Measurements from ENCODE around the gene MEIS2. TPM values are rescaled to one million over a fixed set of nuclear protein-coding genes. Genes with fewer than 3 reads are reported as not detected.

Gene MEIS2
- total and polyA plus RNA-seq, 2 experiments from 2014 or later: 224 to 432 TPM

DNA sequence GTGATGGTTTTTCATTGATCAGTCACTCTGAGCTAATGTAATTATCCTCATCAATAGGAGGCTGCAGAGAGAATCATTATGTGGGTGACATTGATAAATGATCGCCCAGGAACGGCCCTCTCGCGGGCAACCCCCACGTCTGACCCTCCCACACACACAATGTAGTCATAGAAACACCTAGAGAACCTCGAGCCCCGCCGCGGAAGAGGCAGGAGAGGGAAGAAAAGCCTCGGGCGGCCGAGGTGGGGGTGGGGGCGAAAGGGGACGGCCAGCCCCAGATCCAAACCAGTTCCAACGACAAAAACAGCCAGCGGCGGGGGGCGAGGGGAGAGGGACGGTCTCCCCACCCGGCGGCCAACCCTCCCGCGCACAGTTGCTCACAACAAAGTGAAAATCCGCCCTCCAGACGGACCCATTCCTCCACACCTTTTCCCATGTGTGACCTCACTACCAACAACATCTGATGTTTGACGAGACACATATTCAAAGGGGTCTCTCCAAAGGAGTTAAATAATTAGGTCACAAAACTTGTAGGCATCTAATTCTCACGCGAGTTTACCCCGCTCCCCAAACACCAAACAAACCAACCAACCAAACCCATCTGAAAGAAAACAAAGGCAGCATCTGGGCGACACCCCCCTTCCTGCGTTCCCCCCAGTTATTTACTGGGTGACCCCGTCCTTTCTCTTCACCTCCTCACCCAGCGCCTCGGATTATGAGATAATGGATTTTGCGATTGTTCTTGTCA is 213.0 kb downstream of the MEIS2 start:
- DNase-seq (ENCODE audit: low read depth in 1 of 2, low spot score in 1 of 2): peak in 1 of 2 donors; percentile 75
- peaks cover 75% of the 10 kb centered on the region for H3K4me1 ChIP-seq (ENCODE audit: low read depth)
- TF ChIP-seq, protein P1, sequence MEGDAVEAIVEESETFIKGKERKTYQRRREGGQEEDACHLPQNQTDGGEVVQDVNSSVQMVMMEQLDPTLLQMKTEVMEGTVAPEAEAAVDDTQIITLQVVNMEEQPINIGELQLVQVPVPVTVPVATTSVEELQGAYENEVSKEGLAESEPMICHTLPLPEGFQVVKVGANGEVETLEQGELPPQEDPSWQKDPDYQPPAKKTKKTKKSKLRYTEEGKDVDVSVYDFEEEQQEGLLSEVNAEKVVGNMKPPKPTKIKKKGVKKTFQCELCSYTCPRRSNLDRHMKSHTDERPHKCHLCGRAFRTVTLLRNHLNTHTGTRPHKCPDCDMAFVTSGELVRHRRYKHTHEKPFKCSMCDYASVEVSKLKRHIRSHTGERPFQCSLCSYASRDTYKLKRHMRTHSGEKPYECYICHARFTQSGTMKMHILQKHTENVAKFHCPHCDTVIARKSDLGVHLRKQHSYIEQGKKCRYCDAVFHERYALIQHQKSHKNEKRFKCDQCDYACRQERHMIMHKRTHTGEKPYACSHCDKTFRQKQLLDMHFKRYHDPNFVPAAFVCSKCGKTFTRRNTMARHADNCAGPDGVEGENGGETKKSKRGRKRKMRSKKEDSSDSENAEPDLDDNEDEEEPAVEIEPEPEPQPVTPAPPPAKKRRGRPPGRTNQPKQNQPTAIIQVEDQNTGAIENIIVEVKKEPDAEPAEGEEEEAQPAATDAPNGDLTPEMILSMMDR (IDR thresholded peaks at IDR 0.05; ENCODE audit: low read depth, low read length): no peak
- peaks cover 20% of the 10 kb centered on the region for H3K36me3 ChIP-seq
- peak overlapping the region; percentile 27 for H3K4me3 ChIP-seq
- no peaks in the 10 kb centered on the region for H3K9me3 ChIP-seq (ENCODE audit: low read depth)
- peak overlapping the region; percentile 85 for H3K27ac ChIP-seq
- no peaks in the 10 kb centered on the region for H3K27me3 ChIP-seq

DNA sequence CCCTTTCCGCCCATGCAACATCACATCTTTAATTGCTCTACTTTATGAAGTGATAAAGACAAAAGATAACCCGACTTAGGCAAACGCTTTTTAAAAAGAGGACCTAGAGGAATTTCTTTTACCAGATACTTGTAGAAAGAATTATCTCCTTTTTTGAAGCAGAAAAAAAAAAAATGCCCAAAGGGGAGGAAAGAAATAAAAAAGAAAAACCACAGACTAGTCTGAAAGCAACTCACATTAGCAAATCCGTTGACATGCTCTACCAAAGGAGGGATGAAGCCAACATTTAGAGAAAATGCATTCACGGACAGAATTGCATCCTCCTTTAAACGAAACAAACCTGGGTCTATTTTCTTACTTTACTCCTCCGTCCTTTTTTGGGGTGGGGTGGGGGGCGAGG is 213.6 kb downstream of the MEIS2 start:
- peak overlapping the region; percentile 27 for H3K4me3 ChIP-seq
- peaks cover 15% of the 10 kb centered on the region for H3K36me3 ChIP-seq
- TF ChIP-seq, protein P1 (IDR thresholded peaks at IDR 0.05; ENCODE audit: low read depth, low read length): no peak
- H3K4me1 ChIP-seq (ENCODE audit: low read depth): peaks cover 81% of the 10 kb centered on the region
- H3K9me3 ChIP-seq (ENCODE audit: low read depth): no peaks in the 10 kb centered on the region
- peak overlapping the region; percentile 85 for H3K27ac ChIP-seq
- DNase-seq (ENCODE audit: low read depth in 1 of 2, low spot score in 1 of 2): no peak
- no peaks in the 10 kb centered on the region for H3K27me3 ChIP-seq

DNA sequence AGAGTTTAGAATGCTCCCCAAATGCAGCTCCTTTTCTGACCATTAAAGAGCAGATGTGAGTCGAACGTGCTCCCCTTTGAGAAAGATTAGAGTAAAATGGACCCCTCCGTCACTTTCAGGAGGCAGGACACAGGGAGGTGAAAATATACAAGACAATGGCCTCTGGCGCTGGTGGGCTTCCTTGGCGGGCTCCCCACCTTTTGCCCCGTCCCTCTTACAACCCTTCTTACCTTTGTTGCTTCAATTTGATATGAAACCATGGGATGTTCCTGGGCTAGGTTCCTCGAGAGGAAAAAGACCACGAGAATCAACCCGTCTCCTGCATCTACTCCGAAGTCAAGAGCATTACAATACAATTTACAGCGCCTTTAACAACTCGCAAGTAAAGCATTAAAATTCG is 214.2 kb downstream of the MEIS2 start:
- peaks cover 82% of the 10 kb centered on the region for H3K4me1 ChIP-seq (ENCODE audit: low read depth)
- H3K27me3 ChIP-seq: no peaks in the 10 kb centered on the region
- no peak for DNase-seq (ENCODE audit: low read depth in 1 of 2, low spot score in 1 of 2)
- H3K4me3 ChIP-seq: peak overlapping the region; percentile 27
- H3K36me3 ChIP-seq: peaks cover 10% of the 10 kb centered on the region
- H3K9me3 ChIP-seq (ENCODE audit: low read depth): no peaks in the 10 kb centered on the region
- H3K27ac ChIP-seq: peak overlapping the region; percentile 85
- TF ChIP-seq, protein P1 (IDR thresholded peaks at IDR 0.05; ENCODE audit: low read depth, low read length): no peak

DNA sequence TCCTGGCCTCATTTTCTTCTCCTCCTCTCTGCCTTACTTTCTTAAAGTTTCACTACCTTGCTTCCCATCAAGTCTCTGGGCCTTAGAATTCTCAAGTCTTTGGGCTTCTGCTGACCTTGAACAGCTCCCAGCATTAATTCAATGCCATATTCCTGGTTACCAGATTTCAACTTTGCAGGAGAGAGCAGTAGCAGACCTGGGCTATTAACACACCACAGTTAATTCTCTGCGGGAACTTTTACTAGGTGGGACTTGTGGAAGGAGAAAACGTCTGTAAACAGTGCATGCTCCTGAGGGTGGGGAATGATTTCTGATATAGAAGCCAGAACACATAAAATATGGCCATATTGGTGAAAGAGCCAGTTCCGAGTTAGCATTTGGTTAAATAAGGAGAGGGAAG is 214.6 kb downstream of the MEIS2 start:
- Histone ChIP-seq H3K27me3 (no peaks in the 10 kb centered on the region), H3K4me1 (ENCODE audit: low read depth) (peaks cover 82% of the 10 kb centered on the region), H3K36me3 (peaks cover 6% of the 10 kb centered on the region), H3K4me3 (peak overlapping the region; percentile 27), H3K9me3 (ENCODE audit: low read depth) (no peaks in the 10 kb centered on the region), H3K27ac (peak overlapping the region; percentile 85)
- TF ChIP-seq, protein P1 (IDR thresholded peaks at IDR 0.05; ENCODE audit: low read depth, low read length): no peak
- DNase-seq (ENCODE audit: low read depth in 1 of 2, low spot score in 1 of 2): no peak

DNA sequence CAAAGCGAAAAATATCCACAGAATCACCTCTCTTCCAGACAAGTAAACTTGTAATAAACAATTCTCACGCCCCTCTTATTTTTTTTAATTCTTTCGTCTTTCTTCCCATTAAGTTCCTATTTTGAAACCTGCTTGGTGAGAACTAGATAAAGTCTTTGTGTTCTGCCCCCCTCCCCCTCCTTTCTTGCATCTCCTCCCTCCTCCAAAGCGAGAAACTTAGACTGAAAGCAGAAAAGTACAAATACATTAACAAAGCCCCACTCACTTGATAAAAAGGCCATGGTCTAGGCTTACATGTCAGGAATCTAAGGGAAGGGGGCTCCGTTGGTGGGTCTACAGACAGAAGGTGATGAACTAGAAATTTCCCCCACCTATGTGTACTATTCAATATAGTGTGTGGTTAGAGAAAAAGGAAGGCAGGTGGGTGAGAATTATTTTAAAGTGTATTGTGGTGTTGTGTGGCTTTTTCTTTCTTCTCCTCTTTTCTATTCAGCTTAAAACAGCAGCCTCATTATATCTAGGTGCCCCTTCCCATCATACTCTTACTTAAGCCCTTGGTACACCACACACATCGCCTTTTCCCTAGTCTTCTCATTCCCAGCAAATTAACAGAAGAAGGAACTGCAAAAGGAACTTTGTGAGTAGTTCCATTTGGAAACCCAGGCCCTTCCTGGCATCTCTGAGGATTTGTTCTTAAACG is 215.3 kb downstream of the MEIS2 start:
- no peaks in the 10 kb centered on the region for H3K36me3 ChIP-seq
- H3K4me3 ChIP-seq: peak overlapping the region; percentile 20
- H3K27ac ChIP-seq: peak overlapping the region; percentile 85
- peaks cover 82% of the 10 kb centered on the region for H3K4me1 ChIP-seq (ENCODE audit: low read depth)
- H3K9me3 ChIP-seq (ENCODE audit: low read depth): no peaks in the 10 kb centered on the region
- TF ChIP-seq, protein P1 (IDR thresholded peaks at IDR 0.05; ENCODE audit: low read depth, low read length): no peak
- H3K27me3 ChIP-seq: no peaks in the 10 kb centered on the region
- DNase-seq (ENCODE audit: low read depth in 1 of 2, low spot score in 1 of 2): no peak
